Urinary bladder (tissue), 4 donors: ENCODE measurements around the gene TPPP. TPM values are rescaled to one million over a fixed set of nuclear protein-coding genes. Genes with fewer than 3 reads are reported as not detected.

Experiments
- DNase-seq: peaks from one replicate; pipeline ENCODE4 v3.0.0-alpha.2; 2015; ENCODE audit errors: extremely low spot score
- H3K27ac ChIP-seq: one replicate; pipeline ENCODE4 v1.5.1; 2013; ENCODE audit warnings: low read depth, mild to moderate bottlenecking, moderate library complexity
- H3K36me3 ChIP-seq: one replicate; pipeline ENCODE4 v1.6.1; 2013; ENCODE audit warnings: mild to moderate bottlenecking, moderate library complexity; ENCODE audit not compliant: insufficient read depth
- H3K4me1 ChIP-seq: one replicate; pipeline ENCODE4 v1.6.1; 2013; ENCODE audit warnings: mild to moderate bottlenecking, moderate library complexity; ENCODE audit not compliant: insufficient read depth
- H3K4me3 ChIP-seq: one replicate; pipeline ENCODE4 v1.5.1; 2013; ENCODE audit warnings: low read depth, low read length
- WGBS: extraction: QIAGEN DNeasy Blood & Tissue Kit; methylation state at CpG from one replicate; pipeline ENCODE4 v1.1.7; 2013; 5-methylcytosine and 5-hydroxymethylcytosine counted together
- polyA plus RNA-seq: library from polyadenylated mRNA; stranded (reverse); fragments of 200-250 nt; gene quantifications from one replicate; pipeline ENCODE4 v1.2.3, GENCODE V29; 2013
- total RNA-seq: library from RNA; depleted of rRNA; stranded (reverse); fragments of >200 nt; gene quantifications from one replicate; pipeline ENCODE4 v1.2.3, GENCODE V29; 2014
- donor health status: healthy with polysubstance abuse.
- donor health status: healthy.

TPPP gene
- total and polyA plus RNA-seq, 2 donors = 4.1 to 17.5 TPM

- no peak overlapping the region for H3K27ac ChIP-seq
- no peaks in the 10 kb centered on the region for H3K4me1 ChIP-seq
- no peak for DNase-seq
- no peaks in the 10 kb centered on the region for H3K36me3 ChIP-seq
- no peak overlapping the region for H3K4me3 ChIP-seq
- 92% methylated on average over 8 of the region's 8 CpGs for WGBS
Measured at GRCh38 chr5:620586-621180, 72.5 kb downstream of the TPPP start.

GRCh38 chr5:620152-620551 lies 73.0 kb downstream of the TPPP start:
- H3K4me3 ChIP-seq = no peak overlapping the region
- H3K27ac ChIP-seq = no peak overlapping the region
- H3K36me3 ChIP-seq = no peaks in the 10 kb centered on the region
- no peak for DNase-seq
- 95% methylated on average over 20 of the region's 20 CpGs for WGBS
- H3K4me1 ChIP-seq = no peaks in the 10 kb centered on the region

- DNase-seq = no peak
- Histone ChIP-seq H3K4me3 (no peak overlapping the region), H3K4me1 (no peaks in the 10 kb centered on the region), H3K27ac (no peak overlapping the region), H3K36me3 (no peaks in the 10 kb centered on the region)
- WGBS = 95% methylated on average over 16 of the region's 16 CpGs
Measured at GRCh38 chr5:619444-619843, 73.7 kb downstream of the TPPP start.

GRCh38 chr5:618450-618849 lies 74.7 kb downstream of the TPPP start:
- DNase-seq = no peak
- 95% methylated on average over 5 of the region's 5 CpGs for WGBS
- no peaks in the 10 kb centered on the region for H3K4me1 ChIP-seq
- H3K36me3 ChIP-seq = no peaks in the 10 kb centered on the region
- H3K27ac ChIP-seq = no peak overlapping the region
- no peak overlapping the region for H3K4me3 ChIP-seq

GRCh38 chr5:617896-618295 lies 75.3 kb downstream of the TPPP start:
- no peak overlapping the region for H3K4me3 ChIP-seq
- WGBS = 94% methylated on average over 12 of the region's 12 CpGs
- no peak overlapping the region for H3K27ac ChIP-seq
- H3K4me1 ChIP-seq = no peaks in the 10 kb centered on the region
- H3K36me3 ChIP-seq = no peaks in the 10 kb centered on the region
- DNase-seq = no peak

GRCh38 chr5:616484-617039 lies 76.6 kb downstream of the TPPP start:
- no peak overlapping the region for H3K27ac ChIP-seq
- H3K36me3 ChIP-seq = no peaks in the 10 kb centered on the region
- 72% methylated on average over 13 of the region's 13 CpGs for WGBS
- no peak for DNase-seq
- no peaks in the 10 kb centered on the region for H3K4me1 ChIP-seq
- H3K4me3 ChIP-seq = no peak overlapping the region

GRCh38 chr5:612498-613424 lies 80.4 kb downstream of the TPPP start:
- peak overlapping the region; percentile 89 for H3K4me3 ChIP-seq
- no peaks in the 10 kb centered on the region for H3K36me3 ChIP-seq
- WGBS = 12% methylated on average over 49 of the region's 49 CpGs
- no peaks in the 10 kb centered on the region for H3K4me1 ChIP-seq
- H3K27ac ChIP-seq = no peak overlapping the region
- DNase-seq = no peak

GRCh38 chr5:611731-612486 lies 81.2 kb downstream of the TPPP start, which contains the start of gene CEP72:
TSS of gene CEP72 (plus strand) at chr5:612340. CDS start at chr5:612362, 22 bp downstream.
- no peaks in the 10 kb centered on the region for H3K4me1 ChIP-seq
- DNase-seq = peak; percentile 45
- WGBS = under 1% methylated on average over 72 of the region's 72 CpGs
- H3K36me3 ChIP-seq = no peaks in the 10 kb centered on the region
- H3K4me3 ChIP-seq = peak within 1 kb of the TSS; percentile 89
- no peak within 1 kb of the TSS for H3K27ac ChIP-seq

- Histone ChIP-seq H3K4me1 (no peaks in the 10 kb centered on the region), H3K4me3 (peak overlapping the region; percentile 89), H3K36me3 (no peaks in the 10 kb centered on the region), H3K27ac (no peak overlapping the region)
- DNase-seq = no peak
- 29% methylated on average over 11 of the region's 11 CpGs for WGBS
Measured at GRCh38 chr5:610744-611730, 82.1 kb downstream of the TPPP start.

GRCh38 chr5:610011-610743 lies 83.0 kb downstream of the TPPP start:
- Histone ChIP-seq H3K36me3 (no peaks in the 10 kb centered on the region), H3K27ac (no peak overlapping the region), H3K4me1 (no peaks in the 10 kb centered on the region), H3K4me3 (no peak overlapping the region)
- 91% methylated on average over 9 of the region's 9 CpGs for WGBS
- no peak for DNase-seq
